GM19240 (cell line): ENCODE results near the gene RAB8B.
A peak's percentile ranks its signal among the peaks of the same experiment; 100 is the strongest.

ENCODE experiments used
- DNase-seq: peaks from one replicate; pipeline ENCODE4 v3.0.0; 2011; ENCODE audit warnings: low spot score; ENCODE audit not compliant: insufficient read length

Gene RAB8B

DNA sequence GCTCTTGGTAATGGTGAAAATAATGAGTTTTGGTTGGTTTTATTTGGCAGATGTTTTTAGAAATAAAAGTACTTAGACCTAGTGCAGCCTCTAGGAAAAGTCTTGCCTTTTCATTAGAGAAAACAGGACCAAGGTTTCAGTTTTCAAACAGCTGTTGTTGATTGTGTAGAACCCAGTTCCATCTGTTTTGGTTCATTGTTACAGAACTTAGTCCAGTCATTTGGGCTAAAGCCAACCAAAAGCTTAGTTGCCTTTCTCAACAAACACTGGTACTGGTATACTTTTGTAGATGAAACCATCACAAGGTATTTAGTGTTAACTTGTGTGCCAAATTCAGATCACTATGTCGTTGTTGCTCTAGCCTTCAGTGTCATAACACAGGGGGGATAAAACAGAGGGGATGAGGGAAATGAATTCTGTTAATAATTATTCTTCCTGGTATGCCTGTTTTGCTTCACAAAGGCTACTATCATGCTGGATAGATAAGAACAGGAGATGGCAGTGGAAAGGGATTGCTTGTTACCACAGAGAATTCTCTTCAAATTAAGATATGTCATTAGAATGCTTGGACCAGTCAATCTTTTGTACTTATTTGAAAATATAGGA is 75.4 kb downstream of the RAB8B start:
- DNase-seq, result no peak

- DNase-seq, result no peak
Measured at GRCh38 chr15:63274427-63274826, 85.0 kb downstream of the RAB8B start.

GRCh38 chr15:63276342-63277037 is 87.1 kb downstream of the RAB8B start:
- no peak for DNase-seq

- DNase-seq, result peak; percentile 43
Measured at GRCh38 chr15:63277038-63277892, 87.9 kb downstream of the RAB8B start, which contains the start of gene APH1B. Gene APH1B (plus strand): TSS chr15:63277605. CDS start chr15:63277624, 19 bp downstream.

GRCh38 chr15:63277893-63278456 is 88.6 kb downstream of the RAB8B start:
- no peak for DNase-seq

DNA sequence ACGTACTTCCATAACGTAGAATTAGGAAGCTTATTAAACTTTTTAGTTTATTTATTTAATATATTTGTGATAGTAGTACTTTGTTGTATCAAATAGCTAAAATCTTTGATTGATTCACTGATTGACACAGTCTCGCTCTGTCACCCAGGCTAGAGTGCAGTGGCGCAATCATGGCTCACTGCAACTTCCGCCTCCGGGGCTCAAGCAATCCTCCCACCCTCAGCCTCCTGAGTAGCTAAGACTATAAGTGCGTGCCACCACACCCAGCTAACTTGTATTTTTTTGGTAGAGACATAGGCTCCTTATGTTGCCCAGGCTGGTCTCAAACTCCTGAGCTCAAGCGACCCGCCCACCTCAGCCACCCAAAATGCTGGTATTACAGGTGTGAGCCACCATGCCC is 93.7 kb downstream of the RAB8B start:
- no peak for DNase-seq

DNA sequence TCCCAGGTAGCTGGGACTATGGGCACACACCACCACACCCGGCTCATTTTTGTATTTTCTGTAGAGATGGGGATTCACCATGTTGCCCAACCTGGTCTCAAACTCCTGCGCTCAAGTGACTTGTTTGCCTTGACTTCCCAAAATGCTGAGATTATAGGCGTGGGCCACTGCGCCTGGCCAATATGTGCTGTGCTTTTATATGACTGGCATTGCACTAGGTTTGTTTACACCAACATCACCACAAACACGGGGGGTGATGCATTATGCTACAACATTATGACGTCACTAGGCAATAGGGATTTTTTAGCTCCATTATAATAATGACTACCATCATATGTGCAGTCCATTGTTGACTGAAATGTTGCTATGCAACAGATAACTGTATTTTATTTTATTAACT is 94.9 kb downstream of the RAB8B start:
- no peak for DNase-seq

- no peak for DNase-seq
Measured at GRCh38 chr15:63287109-63287508, 97.7 kb downstream of the RAB8B start.

- no peak for DNase-seq
Measured at GRCh38 chr15:63288342-63288741, 98.9 kb downstream of the RAB8B start.

GRCh38 chr15:63288778-63289378 is 99.5 kb downstream of the RAB8B start:
- DNase-seq, result no peak

DNA sequence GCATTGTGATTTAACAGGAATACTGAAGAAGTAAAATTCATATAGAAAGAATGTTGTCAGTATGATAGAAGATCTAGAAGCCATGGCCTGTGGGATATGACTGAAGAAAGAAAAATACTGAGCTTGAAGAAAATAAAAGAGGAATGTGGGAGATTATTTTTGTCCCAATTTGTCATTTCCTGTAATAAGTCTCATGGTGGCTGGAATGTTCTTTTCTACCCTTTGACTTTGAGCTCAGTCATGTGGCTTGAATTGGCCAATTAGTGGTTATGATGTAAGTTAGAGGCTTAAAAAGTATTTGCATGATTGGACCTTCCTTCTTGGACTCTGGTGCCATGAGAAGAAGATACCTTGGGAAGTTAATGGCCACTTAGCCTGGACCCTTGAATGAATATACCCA is 102.1 kb downstream of the RAB8B start:
- DNase-seq, result no peak

- DNase-seq, result no peak
Measured at GRCh38 chr15:63292241-63292640, 102.8 kb downstream of the RAB8B start.

DNA sequence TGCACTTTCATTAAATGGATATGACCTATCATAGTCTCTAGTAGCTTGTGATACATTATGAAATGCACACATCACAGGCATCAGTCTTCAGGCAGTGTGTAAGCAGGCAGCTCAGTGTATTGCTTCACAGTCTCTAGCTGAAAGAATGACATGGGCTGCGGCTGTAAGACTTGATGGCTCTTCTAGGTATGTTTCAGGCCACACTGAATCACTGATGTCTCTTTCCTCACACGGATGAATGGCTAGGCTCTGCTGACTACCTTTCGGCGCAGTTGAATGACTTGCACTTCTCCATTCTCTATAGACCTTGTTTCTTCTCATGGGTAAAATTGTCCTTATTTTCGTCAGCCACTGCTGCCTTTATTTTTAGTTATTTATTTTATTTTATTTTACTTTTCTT is 103.4 kb downstream of the RAB8B start:
- no peak for DNase-seq

DNA sequence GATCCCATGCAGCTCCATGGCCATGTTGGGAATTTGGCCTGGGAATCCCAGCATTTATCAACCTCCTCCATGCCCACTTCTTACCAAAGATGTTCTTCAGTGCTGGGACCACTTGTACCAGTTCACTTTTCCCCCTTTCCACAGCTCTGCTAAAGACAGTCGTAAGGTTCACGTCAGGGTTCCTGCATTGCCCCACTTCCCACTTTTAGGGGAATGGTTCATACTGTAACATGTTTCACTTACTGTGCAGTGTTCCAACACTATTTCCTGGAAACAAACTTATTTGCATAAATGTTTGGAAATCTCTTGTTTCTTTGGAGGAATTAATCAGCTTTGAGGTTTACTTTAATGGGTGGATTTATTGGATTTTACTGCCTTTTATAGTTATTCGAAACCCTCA is 105.0 kb downstream of the RAB8B start:
- DNase-seq, result no peak

- no peak for DNase-seq
Measured at GRCh38 chr15:63295341-63295740, 105.9 kb downstream of the RAB8B start.

DNA sequence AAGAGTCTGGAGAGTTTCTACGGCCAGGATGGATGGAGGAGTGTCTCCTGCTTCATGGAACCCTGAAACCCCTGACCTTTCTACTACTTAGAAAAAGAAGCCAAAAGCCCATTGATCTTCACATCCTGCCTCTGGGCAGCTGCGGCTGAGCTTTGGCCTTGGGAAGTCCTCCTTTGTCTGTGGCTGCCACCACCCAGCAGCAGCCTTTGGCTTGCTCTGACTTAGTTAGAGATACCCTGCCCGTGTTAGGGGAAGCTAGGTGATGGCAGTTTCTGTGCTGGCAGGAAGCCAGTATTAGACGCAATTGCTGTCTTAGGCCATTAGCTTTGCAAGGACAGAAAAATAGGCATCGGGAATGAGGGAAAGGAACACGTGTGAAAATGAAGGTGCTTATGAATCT is 106.8 kb downstream of the RAB8B start:
- DNase-seq, result no peak

GRCh38 chr15:63299943-63300575 is 110.7 kb downstream of the RAB8B start:
- DNase-seq, result no peak

DNA sequence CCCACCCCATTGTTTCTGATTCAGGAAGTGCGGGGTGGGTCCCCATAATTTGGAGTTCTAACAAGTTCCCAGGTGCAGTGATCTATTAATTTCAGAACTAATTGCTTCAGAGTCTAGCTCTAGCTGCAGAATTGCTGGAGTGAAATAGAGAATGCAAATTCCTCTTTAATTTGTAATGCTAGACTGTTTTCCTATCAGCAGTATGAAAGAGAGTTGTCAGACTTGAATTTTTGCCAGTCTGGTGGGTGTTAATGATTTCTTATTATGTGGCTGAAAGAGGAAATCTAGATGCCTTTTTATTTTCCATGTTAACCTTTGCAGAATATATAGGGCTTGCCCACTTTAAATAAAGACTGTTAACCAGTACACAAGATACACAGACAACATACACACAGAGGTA is 111.7 kb downstream of the RAB8B start:
- DNase-seq, result no peak

DNA sequence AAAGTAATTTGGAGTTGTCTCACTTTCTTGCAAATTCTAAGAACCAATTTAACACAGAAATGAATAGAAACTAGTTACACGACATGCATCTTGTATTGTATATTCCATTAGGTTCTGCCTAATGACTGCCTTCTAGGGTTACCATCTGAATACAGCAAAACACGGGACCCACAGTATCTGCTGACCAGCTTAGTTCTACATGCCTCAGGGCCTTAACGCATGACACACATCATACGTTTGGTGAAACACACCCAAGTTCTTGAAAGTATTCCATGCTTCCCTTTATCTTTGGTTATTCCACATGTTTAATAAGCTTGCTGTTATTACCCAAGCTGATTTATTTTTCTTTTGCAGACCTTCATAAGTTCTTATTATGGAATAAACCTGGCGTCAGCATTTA is 115.9 kb downstream of the RAB8B start:
- DNase-seq, result no peak

DNA sequence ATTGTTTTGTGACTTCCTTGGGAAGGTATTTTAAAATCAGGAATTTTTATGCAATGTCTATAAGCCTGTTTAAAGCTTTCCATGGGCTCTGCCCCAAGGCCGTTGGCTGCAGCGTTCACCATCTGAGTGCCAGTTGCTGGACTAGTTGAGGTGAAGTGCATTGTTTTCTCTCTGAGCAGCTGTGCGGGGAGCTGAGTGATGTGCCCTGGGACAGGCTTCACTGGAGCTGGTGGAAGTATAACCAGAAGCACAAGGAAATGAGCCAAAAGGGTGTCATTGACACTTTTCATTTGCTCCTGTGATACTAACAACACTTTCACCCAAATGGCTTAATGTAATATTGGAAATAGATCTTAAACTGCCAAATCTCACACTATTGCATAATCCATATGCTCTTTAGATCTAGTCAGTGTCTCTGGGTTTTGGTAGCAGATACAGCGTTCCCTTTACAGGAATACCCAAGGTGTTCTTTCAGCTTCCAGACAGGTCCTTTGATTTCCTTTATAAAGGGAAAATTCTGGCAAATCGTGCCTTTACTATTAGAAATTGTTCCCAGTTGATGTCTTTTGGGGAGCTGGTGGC is 117.2 kb downstream of the RAB8B start:
- no peak for DNase-seq

DNA sequence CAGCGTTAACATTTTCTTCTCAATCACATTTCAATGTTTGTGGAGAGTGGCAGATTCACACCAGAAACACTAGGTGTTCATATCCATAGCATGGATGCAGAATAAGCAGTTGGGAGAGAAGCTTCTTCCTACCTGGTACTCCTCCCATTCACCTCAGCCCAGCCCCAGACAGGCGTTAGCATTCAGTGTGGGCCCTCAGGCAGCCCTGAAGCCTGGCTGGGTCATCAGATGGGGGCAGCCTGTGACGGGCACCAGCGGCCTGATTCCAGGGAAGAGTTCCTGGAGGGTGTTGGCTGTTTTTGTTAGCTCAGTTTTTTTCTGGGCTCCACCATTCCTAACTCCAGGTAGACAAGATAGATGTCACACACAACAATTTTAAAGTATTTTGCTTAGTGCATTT is 119.1 kb downstream of the RAB8B start:
- no peak for DNase-seq
